HG02763 (cell line): ENCODE measurements around the gene PRR30.

Experiments
- ATAC-seq: cut with Tn5 transposase; IDR thresholded peaks from one replicate; pipeline ENCODE4 v1.9.1; 2021; ENCODE audit warnings: mild to moderate bottlenecking, moderate library complexity; ENCODE audit not compliant: unreplicated experiment

Gene PRR30

DNA sequence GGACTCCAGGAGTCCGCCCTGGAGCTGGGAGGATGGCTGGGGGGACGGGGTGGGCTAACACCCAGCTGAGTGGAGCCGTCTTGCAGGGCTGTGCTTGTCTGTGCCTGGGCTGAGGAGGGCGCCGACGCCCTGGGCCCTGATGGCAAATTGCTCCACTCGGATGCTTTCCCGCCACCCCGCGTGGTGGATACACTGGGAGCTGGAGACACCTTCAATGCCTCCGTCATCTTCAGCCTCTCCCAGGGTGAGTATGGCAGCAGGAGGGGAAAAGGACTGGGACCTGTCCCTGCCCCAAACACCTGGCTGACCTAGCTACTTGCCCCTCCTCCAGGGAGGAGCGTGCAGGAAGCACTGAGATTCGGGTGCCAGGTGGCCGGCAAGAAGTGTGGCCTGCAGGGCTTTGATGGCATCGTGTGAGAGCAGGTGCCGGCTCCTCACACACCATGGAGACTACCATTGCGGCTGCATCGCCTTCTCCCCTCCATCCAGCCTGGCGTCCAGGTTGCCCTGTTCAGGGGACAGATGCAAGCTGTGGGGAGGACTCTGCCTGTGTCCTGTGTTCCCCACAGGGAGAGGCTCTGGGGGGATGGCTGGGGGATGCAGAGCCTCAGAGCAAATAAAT, 39.8 kb downstream of the PRR30 start:
- ATAC-seq, result no peak

DNA sequence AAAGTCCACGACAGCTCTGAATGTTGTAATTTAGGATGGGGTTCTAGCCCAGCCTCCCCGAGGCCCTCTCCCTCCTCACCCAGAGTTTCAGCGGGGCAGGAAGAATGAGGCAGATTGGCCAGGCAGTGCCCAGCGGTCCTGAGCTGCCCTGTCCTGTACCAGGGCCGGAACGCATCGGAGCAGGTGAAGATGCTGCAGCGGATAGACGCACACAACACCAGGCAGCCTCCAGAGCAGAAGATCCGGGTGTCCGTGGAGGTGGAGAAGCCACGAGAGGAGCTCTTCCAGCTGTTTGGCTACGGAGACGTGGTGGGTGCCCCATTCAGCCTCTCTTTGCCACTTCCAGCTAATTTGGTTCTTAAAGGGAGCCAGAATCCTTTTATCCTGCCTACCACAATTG, 41.9 kb downstream of the PRR30 start:
- ATAC-seq, result no peak

DNA sequence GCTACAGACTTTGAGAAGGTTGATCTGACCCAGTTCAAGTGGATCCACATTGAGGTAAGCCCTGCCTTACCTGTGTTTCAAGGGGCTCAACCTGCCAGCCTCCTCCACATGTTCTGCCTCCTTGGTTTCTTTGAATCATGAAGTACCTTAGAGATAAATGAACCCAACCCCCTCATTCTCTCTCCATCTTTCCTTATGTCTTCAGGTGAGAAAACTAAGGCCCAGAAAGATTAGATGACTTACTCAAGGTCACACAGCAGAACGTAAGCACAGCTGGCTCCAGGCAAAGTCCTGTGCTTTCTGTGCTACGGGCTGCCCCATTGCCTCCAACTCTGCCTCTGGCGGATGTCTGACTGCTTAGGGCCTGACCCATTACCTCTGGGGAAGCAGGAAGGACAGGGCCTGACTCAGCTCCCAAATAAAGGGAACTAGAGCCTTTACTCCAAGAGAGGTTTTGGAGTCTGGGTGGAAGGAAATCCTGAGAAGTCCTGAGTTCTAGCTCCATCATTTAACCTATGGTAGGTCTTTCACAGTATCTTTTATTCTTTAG, 42.4 kb downstream of the PRR30 start:
- ATAC-seq, result no peak

DNA sequence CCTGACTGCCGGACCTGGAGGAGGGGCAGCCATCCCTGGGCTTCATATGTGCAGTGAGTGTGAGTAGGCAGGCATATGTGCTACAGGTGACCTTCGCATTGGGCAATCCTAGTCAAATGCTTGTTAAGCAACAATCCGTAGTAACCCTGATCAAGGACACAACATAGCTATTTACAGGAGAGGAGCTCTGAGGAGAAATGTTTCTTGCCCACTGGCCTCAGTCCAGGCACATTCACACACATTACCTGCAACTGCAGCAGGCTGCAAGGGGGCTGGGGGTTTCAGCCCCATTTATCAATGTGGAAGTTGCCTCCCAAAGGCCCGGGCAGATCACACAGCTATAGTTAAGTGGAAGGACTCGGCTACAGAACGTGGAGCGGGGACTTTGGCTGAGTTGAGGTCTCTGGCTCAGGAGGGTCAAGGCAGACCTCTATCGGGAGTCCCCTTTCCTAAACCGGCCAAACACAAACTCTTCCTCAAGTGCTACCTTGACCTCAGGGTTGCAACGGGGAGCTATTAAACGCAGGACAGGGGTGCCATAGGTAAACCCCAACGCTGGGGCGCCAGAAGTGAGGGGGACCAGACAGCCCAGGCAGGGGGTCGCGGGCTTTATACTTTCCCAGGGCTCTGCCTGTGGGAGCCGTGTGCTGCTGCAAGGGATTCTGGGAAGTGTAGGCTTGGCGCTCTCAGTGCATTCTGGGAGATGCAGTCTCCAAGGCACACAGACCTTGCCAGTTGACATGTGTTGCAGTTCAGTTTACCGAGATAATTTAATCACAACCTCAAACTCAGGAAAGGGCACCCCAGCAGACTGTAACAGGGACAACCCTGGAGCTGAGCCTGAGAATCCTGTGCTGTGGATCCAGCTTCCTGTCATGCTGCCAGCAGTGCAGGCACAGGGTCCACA, 43.2 kb downstream of the PRR30 start:
- ATAC-seq, result no peak

DNA sequence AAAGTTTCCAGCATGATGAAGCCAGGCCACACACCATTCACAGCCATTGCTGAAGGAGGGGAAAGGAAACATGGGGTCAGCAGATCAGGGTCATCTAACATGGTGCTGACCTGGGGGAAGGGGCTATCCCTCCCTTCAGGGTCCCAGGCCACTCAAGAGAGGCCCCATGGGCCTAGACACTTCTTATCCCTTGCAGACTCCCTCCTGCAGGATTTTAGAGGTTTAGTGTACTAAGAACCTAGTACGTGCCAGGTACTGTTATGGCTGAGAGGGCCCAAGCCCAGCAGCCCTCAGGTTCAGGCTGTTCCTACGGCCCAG, 43.8 kb downstream of the PRR30 start:
- ATAC-seq, result no peak

DNA sequence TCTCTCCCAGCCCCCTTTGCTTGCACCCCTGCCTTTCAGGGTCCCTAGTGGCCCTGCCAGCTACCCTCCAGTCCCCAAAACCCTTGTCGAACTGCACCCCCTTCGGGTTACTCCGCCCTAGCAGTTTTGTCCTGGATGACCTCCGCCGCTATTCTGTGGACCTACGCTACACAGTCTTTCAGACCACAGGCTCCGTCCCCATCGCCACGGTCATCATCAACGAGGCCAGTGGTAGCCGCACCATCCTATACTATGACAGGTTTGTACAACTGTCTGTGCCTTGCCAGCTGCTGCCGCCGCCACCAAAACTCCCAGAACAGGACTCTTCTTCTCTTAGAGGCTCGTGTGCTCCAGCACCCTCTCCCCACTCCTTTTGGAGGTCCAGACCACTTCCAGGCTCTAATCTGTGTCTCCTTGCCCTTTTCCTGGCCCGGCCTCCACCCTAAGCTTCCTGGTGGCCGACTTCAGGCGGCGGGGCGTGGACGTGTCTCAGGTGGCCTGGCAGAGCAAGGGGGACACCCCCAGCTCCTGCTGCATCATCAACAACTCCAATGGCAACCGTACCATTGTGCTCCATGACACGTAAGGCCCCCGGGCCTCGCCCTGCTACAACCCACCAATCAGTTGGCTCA, 44.7 kb downstream of the PRR30 start:
- no peak for ATAC-seq

DNA sequence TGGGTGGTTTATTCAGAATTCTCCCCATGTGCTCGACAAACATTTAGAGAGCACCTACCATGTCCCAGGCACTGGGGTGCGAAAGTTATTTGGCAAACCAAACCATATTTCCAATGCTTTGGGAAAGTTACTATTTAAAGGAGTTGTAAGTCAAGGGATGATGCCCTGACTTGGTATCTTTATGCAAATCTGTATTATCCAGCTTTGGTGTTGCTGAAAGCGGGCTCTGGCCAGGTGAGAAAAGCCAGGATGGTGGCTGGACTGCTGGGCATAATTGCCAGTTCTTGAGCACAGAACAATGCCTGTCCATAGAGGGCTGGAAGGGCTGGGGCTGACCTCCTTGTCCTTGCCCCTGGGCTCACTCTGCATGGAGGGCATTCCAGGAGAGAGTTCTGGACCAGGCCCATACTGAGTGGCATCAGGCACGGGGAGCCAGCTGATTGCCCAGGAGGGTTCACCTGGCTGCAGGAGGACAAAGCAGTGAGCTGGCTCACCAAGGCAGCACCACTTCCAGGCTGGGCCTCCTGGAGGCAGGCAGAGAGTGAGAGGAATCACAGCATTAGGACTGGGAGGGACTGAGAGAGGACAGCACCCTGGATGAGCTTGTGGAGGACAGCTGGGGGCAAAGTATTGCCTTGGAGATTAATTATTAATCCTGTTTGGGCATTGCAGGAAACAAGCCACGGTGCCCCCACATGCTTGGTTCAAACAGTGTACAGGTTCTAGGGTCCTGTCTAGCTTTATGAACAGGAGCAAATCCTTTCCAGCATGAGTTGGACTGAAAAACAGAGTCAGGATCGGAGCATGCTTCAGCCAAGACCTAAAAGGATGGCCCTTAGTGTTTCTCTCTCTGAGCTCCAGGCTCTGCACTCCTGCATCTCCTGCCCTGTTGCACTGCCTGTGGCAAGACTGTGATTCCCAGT, 45.5 kb downstream of the PRR30 start:
- no peak for ATAC-seq

DNA sequence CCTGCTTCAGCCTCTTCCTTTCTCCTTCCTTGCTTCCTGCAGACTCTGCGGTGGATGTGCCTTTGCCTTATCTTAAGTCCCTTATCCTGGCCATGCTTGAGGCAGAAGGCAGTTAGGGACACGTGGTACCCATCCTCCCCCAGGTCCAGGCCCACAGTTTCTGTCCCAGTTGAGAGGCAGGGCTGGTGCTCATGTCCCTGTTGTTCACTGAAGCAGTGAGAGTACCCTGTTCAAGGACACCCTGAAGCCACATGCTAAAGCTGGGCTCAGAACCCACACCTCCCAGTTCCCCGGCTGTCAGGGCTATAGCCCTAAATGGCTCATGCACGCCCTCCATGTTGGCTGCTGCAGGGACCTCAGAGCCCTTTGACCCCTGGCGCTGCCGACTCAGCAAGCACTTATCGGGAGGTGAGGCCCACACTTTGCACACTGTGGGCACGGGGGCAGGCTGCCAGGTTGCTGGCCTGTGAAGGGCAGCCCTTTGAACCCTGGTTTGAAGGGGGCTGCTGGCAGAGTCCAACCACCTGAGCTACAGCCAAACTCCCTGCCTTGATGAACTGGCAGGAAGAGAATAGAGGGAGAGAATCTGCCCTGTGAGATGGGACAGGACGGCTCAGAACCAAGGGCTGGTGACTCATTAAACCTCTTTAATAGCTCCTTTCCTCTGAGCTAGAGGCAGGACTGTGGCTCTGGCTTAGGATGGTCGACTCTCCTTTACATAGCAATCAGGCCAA, 46.3 kb downstream of the PRR30 start:
- ATAC-seq, result no peak

DNA sequence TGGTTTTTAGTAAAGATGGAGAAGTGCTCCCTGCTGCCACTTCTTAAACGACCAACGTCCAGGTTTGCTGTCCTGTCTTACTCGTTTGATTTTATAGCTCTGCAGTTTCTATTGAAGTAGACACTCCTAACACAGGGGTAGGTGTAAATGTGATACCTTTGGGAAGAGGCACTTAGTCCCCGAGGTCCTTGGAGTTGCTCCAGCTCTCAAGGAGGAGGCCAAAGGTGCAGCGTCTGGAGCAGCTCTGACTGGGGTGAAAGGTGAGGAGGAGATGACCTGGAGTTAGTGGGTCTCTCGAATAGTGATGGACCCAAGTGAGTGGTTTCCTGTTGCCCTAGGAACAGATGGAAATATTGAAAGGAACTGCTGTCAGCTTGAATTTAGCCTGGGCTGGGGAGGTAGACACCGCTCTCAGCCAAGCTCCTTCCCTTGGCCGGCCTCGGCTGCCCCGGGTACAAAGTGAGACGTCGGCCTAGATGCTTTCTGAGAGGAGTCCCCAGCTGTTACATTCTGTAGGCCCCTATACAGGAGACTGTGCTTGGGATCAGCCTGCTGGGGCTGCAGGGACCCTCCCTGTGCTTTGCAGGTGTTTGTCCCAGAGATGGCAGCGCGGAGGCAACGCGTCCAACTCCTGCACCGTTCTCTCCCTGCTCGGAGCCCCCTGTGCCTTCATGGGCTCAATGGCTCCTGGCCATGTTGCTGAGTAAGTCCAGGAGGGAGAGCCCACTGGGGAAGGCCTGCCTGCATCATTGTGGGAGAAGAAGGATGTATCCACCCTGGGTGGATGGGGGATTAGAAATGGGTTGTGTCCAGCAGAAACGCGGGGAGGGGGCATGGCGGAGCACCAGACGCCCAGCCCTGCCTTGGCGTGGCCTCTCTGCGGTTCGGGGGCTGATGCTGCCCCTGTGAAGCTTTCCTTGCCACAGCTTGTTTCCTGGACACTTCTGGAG, 47.2 kb downstream of the PRR30 start:
- ATAC-seq, result no peak

DNA sequence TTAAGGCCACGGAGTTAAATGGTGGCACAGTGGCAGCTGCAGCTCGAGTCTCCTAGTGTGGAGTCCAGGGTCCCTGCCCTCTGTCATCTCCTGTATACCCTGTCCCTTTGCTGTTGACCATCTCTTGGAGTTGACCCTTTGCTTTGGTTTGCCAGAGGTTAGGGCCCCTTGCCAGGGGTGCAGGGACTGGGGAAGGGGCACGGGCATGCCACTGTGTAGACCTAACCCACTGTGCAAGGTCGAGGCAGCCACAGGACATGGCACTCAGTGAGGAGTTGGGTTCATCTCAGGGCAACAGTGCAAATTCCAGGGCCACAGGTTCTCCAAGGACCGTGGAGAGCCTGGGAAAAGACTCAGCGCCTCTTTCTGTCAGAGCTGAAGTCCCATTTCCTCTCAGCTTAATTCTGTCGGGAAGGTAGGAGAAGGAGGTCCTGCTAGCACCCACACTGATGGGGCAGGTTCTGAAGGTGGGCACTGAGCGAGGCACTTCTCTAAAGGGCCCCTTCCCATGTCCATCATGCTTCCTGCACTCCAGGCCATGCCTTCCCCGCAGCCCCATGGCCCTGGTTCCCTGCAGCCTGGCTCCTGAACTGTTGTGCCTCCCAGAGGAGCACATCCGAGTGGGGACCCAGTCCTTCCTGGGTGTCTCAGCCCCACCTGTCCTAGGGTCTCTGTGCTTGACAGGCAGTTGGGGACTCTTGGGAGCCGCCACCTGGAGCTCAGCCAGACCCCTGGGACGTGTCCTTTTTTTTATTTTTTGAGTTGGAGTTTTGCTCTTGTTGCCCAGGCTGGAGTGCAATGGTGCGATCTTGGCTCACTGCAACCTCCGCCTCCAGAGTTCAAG, 49.9 kb downstream of the PRR30 start:
- ATAC-seq, result no peak

DNA sequence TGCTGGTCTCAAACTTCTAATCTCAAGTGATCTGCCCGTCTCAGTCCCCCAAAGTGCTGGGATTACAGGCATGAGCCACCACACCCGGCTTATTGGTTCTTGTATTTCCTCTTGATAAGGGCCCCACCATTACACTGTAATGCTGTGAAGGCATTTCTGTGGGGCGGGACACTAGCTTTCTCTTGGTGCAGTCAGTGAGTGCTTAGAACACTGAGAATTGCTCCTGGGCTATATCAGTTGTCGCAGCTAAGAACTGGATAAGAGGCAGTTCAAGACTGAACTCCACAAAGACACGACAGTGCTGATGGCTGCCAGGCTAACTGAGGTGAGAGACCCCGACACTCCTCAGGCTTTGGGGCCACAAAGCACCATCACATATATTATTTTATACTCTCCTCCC, 50.6 kb downstream of the PRR30 start:
- ATAC-seq, result no peak

DNA sequence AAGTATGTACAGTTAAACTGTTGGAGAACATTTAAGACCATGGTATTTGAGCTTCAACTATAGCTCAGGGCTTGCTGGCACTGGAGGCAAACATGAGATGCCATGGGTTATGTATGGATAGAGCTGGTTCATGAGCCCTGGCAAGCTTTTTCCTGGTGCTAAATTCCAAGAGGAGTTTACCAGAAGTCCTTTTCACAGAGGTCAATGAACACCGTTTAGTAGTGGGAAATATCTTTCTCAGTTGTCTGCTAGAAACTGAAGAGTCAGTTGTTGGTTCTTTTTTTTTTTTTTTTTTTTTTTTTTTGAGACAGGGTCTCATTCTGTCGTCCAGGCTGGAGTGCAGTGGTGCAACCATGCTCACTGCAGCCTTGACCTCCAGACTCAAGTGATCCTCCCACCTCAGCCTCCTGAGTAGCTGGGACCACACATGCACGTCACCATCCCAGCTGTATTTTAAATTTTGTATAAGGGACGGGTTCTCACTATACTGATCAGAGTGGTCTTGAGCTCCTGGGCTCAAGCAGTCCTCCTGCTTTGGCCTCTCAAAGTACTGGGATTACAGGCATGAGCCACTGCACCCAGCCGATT, 51.3 kb downstream of the PRR30 start:
- ATAC-seq, result no peak
